OCI-LY3 (cell line): ENCODE data around the gene CUTC.

Experiments
- H2AFZ ChIP-seq: fragments of 200-600, 300-600 bp; shearing (Covaris generic); 2 replicates; pipeline ENCODE4 v1.6.0; 2014; ENCODE audit warnings: antibody characterized with exemption, low read depth, low read length
- H3K27ac ChIP-seq: fragments of 200-600, 300-600 bp; sonication (generic); 2 replicates; pipeline ENCODE4 v1.5.1; 2014; ENCODE audit warnings: mild to moderate bottlenecking, low read length, moderate library complexity, mixed read lengths
- H3K27me3 ChIP-seq: fragments of 200-600, 300-600 bp; sonication (generic); 2 replicates; pipeline ENCODE4 v1.6.1; 2014; ENCODE audit warnings: low read depth, low read length, mixed read lengths
- H3K36me3 ChIP-seq: fragments of 200-600, 300-600 bp; sonication (generic); replicated peaks from 2 replicates; pipeline ENCODE3; 2014; ENCODE audit warnings: low read depth, low read length, mixed read lengths
- H3K4me1 ChIP-seq: fragments of 300-600, 200-600 bp; sonication (generic); 2 replicates; pipeline ENCODE4 v1.6.1; 2014; ENCODE audit warnings: low read length, mixed read lengths
- H3K4me2 ChIP-seq: fragments of 200-600, 300-600 bp; sonication (generic); 2 replicates; pipeline ENCODE4 v1.6.1; 2014; ENCODE audit warnings: low read length, mixed read lengths
- H3K4me3 ChIP-seq: fragments of 300-600, 200-600 bp; sonication (generic); 2 replicates; pipeline ENCODE4 v1.5.1; 2014; ENCODE audit warnings: antibody characterized with exemption, mild to moderate bottlenecking, low read length, moderate library complexity
- H3K79me2 ChIP-seq: fragments of 300-600, 200-600 bp; shearing (Covaris generic); 2 replicates; pipeline ENCODE4 v1.6.1; 2014; ENCODE audit warnings: mild to moderate bottlenecking, low read length, mixed read lengths
- H3K9ac ChIP-seq: fragments of 300-600, 200-600 bp; shearing (Covaris generic); 2 replicates; pipeline ENCODE4 v1.6.0; 2014; ENCODE audit warnings: mild to moderate bottlenecking, low read length, moderate library complexity
- H3K9me3 ChIP-seq: fragments of 200-600, 300-600 bp; shearing (Covaris generic); 2 replicates; pipeline ENCODE4 v1.6.1; 2014; ENCODE audit warnings: low read length, mixed read lengths; ENCODE audit not compliant: insufficient read depth
- H4K20me1 ChIP-seq: fragments of 200-600, 300-600 bp; sonication (generic); 2 replicates; pipeline ENCODE4 v1.6.1; 2016; ENCODE audit warnings: low read length, mixed read lengths; ENCODE audit not compliant: insufficient read depth
- EZH2phosphoT487 ChIP-seq: fragments of 200-600 bp; shearing (Covaris generic); IDR thresholded peaks from 2 replicates; pipeline ENCODE4 v1.6.1; 2018; ENCODE audit warnings: antibody characterized with exemption, mixed run types, low read depth
- TF ChIP-seq, protein P1 (sequence below): fragments of 200-600, 300-600 bp; sonication (generic); IDR thresholded peaks from 2 replicates; pipeline ENCODE4 v1.5.1; 2014; ENCODE audit warnings: antibody characterized with exemption, low read length, low read depth

CUTC gene

DNA sequence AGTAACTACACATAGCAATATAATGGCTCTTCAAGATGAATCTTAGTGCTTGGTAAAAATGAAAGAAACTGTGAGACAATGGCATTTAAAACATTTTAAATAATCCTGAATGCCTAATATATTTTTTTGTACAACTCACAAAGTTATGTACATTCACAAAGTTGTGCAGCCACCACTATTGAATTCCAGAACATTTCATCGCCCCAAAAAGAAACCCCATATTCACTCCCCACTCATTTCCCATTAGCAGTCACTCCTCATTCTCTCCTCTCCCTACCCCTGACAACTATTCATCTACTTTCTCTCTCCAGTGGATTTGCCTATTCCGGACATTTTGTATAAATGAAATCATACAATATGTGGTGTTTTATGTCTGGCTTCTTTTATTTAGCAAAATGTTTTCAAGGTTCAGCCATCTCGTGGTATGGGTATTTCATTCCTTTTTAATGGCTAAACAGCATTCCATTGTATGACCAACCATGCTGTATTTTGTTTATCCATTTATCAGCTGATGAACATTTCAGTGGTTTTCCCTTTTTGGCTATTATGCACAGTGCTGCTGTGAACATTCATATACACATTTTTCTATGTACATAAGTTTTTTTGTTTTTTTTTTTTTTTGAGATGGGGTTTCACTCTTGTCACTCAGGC lies 38.0 kb upstream of the CUTC start:
- H3K4me1 ChIP-seq, result no peaks in the 10 kb centered on the region
- no peaks in the 10 kb centered on the region for H3K27me3 ChIP-seq

DNA sequence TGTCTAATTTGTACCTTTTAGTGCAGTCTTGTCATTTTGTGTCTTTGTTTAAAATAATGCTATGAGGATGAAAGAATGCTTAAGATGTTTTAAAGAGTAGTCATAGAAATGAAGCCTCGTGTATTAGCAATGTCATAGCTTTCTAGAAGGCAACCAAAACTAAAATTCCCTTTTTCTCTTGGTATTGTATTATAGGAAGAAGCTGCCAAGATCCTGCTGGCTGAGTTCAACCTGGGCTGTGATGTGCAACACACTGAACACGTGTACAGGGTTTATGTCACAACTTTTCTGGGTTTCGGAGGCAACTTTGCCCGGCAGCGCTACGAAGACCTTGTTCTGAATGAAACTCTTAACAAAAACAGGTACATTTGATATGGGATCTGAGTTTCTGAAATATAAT lies 36.3 kb upstream of the CUTC start:
- TF ChIP-seq, protein P1, sequence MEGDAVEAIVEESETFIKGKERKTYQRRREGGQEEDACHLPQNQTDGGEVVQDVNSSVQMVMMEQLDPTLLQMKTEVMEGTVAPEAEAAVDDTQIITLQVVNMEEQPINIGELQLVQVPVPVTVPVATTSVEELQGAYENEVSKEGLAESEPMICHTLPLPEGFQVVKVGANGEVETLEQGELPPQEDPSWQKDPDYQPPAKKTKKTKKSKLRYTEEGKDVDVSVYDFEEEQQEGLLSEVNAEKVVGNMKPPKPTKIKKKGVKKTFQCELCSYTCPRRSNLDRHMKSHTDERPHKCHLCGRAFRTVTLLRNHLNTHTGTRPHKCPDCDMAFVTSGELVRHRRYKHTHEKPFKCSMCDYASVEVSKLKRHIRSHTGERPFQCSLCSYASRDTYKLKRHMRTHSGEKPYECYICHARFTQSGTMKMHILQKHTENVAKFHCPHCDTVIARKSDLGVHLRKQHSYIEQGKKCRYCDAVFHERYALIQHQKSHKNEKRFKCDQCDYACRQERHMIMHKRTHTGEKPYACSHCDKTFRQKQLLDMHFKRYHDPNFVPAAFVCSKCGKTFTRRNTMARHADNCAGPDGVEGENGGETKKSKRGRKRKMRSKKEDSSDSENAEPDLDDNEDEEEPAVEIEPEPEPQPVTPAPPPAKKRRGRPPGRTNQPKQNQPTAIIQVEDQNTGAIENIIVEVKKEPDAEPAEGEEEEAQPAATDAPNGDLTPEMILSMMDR, result no peak
- TF ChIP-seq EZH2phosphoT487, result no peak
- H3K4me1 ChIP-seq, result no peaks in the 10 kb centered on the region
- H3K79me2 ChIP-seq, result no peaks in the 10 kb centered on the region
- H4K20me1 ChIP-seq, result no peaks in the 10 kb centered on the region
- no peaks in the 10 kb centered on the region for H3K27me3 ChIP-seq
- H3K9ac ChIP-seq, result no peak overlapping the region
- H3K4me3 ChIP-seq, result no peak overlapping the region
- H3K27ac ChIP-seq, result no peak overlapping the region
- no peak overlapping the region for H3K4me2 ChIP-seq
- H3K36me3 ChIP-seq, result no peaks in the 10 kb centered on the region
- no peaks in the 10 kb centered on the region for H3K9me3 ChIP-seq
- H2AFZ ChIP-seq, result no peak overlapping the region

More for the DNA sequence above, 38.0 kb upstream of the CUTC start:
- no peaks in the 10 kb centered on the region for H4K20me1 ChIP-seq
- H3K79me2 ChIP-seq, result no peaks in the 10 kb centered on the region
- no peak overlapping the region for H2AFZ ChIP-seq
- H3K36me3 ChIP-seq, result no peaks in the 10 kb centered on the region
- no peak overlapping the region for H3K4me3 ChIP-seq
- no peak overlapping the region for H3K27ac ChIP-seq
- H3K9ac ChIP-seq, result no peak overlapping the region
- TF ChIP-seq, protein P1, result no peak
- no peak for TF ChIP-seq EZH2phosphoT487
- H3K9me3 ChIP-seq, result no peaks in the 10 kb centered on the region
- no peak overlapping the region for H3K4me2 ChIP-seq

DNA sequence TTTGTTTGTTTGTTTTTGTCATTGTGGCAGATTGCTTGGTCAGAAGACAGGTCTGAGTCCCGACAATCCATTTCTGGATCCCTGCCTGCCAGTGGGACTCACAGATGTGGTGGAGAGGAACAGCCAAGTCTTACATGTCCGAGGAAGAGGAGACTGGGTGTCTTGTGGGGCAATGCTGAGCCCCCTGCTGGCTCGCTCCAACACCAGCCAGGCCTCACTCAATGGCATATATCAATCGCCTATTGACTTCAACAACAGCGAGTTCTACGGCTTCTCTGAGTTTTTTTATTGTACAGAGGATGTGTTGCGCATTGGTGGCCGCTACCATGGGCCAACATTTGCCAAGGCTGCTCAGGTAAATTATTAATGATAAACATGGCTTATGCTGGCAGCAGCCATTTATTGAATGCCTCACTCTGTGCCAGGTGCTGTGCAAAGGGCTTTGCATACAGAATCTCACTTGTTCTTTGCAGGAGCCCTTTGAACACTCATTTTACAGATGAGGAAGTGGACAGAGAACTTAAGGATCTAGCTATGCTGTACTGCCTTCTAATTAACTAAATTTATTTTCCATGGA lies 33.4 kb upstream of the CUTC start:
- H3K9me3 ChIP-seq, result no peaks in the 10 kb centered on the region
- no peak for TF ChIP-seq EZH2phosphoT487
- TF ChIP-seq, protein P1, result peak; percentile 14; the same call in 1 of the 2 replicates
- no peaks in the 10 kb centered on the region for H3K79me2 ChIP-seq
- H3K36me3 ChIP-seq, result no peaks in the 10 kb centered on the region
- no peak overlapping the region for H2AFZ ChIP-seq
- H4K20me1 ChIP-seq, result no peaks in the 10 kb centered on the region
- H3K27ac ChIP-seq, result no peak overlapping the region
- no peak overlapping the region for H3K4me2 ChIP-seq
- no peak overlapping the region for H3K4me3 ChIP-seq
- H3K4me1 ChIP-seq, result no peaks in the 10 kb centered on the region
- H3K9ac ChIP-seq, result no peak overlapping the region
- H3K27me3 ChIP-seq, result no peaks in the 10 kb centered on the region

DNA sequence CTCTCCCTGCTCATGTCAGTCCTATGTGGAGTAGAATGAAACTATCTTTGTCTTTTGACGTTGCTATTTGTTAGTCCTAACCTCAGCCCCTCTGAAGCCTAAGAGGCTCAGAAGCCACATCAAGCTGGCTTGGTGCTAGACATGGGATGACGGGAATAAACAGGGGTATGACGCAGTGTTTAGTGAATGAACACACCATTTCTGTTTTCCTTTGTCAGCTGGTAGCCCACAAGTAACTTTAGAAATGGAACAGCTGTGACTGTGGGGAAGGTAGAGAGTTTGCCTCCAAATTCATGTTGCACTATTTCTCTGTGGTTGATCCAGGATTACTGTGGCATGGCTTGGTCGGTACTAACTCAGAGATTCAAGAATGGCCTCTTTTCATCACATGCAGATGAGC lies 31.4 kb upstream of the CUTC start:
- no peak overlapping the region for H3K9ac ChIP-seq
- no peak overlapping the region for H3K4me3 ChIP-seq
- no peaks in the 10 kb centered on the region for H4K20me1 ChIP-seq
- TF ChIP-seq, protein P1, result no peak
- no peak for TF ChIP-seq EZH2phosphoT487
- no peak overlapping the region for H2AFZ ChIP-seq
- H3K79me2 ChIP-seq, result no peaks in the 10 kb centered on the region
- H3K36me3 ChIP-seq, result no peaks in the 10 kb centered on the region
- no peaks in the 10 kb centered on the region for H3K27me3 ChIP-seq
- H3K4me2 ChIP-seq, result no peak overlapping the region
- no peak overlapping the region for H3K27ac ChIP-seq
- H3K9me3 ChIP-seq, result no peaks in the 10 kb centered on the region
- no peaks in the 10 kb centered on the region for H3K4me1 ChIP-seq
